ENCODE data around the gene XPO4.
A peak's percentile ranks its signal among the peaks of the same experiment; 100 is the strongest.

Gene XPO4

GRCh38 chr13:20860844-20861243 is 41.7 kb downstream of the XPO4 start:
- Histone ChIP-seq H2BK120ac (ENCODE audit: insufficient read depth, low read length, poor library complexity) (no peak overlapping the region), H3K4ac (ENCODE audit: low read depth, low read length) (no peak overlapping the region), H3K9ac (ENCODE audit: low read length) (no peak overlapping the region), H2BK5ac (ENCODE audit: low read depth, low read length, poor library complexity) (no peak overlapping the region), H4K8ac (ENCODE audit: low read depth, low read length) (no peak overlapping the region), H3K79me1 (ENCODE audit: low read length) (no peaks in the 10 kb centered on the region), H3K18ac (ENCODE audit: low read length) (no peak overlapping the region), H4K91ac (ENCODE audit: low read depth, low read length) (no peak overlapping the region), H3K4me2 (ENCODE audit: low read length) (no peak overlapping the region), H3K79me2 (ENCODE audit: control insufficient read depth, insufficient read depth, low read length, poor library complexity) (no peaks in the 10 kb centered on the region), H3K4me3 (ENCODE audit: low read depth, low read length) (no peak overlapping the region), H3K36me3 (ENCODE audit: control insufficient read depth in 1 of 2, insufficient read depth in 2 of 2, low read length in 2 of 2) (peaks cover 3 to 5% of the 10 kb centered on the region in 2 experiments), H3K23ac (ENCODE audit: low read length) (no peak overlapping the region), H3K9me3 (ENCODE audit: insufficient read depth, low read depth, low read length) (no peaks in the 10 kb centered on the region), H2AK5ac (ENCODE audit: low read length) (no peak overlapping the region), H2AFZ (ENCODE audit: insufficient read depth, low read length, poor library complexity) (no peak overlapping the region), H3K27ac (ENCODE audit: low read depth, low read length) (no peak overlapping the region), H3K14ac (ENCODE audit: low read length) (no peak overlapping the region), H3K4me1 (ENCODE audit: control insufficient read depth in 1 of 2, insufficient read depth in 2 of 2, low read length in 2 of 2) (no peaks in the 10 kb centered on the region), H4K12ac (ENCODE audit: low read depth, low read length) (no peak overlapping the region), H3K27me3 (ENCODE audit: insufficient read depth, low read length) (no peaks in the 10 kb centered on the region), H2BK12ac (ENCODE audit: low read length) (no peak overlapping the region)
- peak in 1 of 2 donors; percentile 37 for DNase-seq

- H3K4me1 ChIP-seq (ENCODE audit: control insufficient read depth in 1 of 2, insufficient read depth in 2 of 2, low read length in 2 of 2) = no peaks in the 10 kb centered on the region
- H3K18ac ChIP-seq (ENCODE audit: low read length) = no peak overlapping the region
- no CpG with 5 or more reads among the region's 5 CpGs for WGBS (ENCODE audit: extremely low coverage, insufficient coverage, insufficient read length)
Measured at GRCh38 chr13:20856650-20857049, 45.9 kb downstream of the XPO4 start.

GRCh38 chr13:20851844-20852402 is 50.6 kb downstream of the XPO4 start:
- H2AK5ac ChIP-seq (ENCODE audit: low read length) = no peak overlapping the region
- H3K9ac ChIP-seq (ENCODE audit: low read length) = no peak overlapping the region
- H3K4me2 ChIP-seq (ENCODE audit: low read length) = no peak overlapping the region
- H2BK12ac ChIP-seq (ENCODE audit: low read length) = no peak overlapping the region
- no peak overlapping the region for H4K91ac ChIP-seq (ENCODE audit: low read depth, low read length)
- H3K4me3 ChIP-seq (ENCODE audit: low read depth, low read length) = no peak overlapping the region
- no peak overlapping the region for H3K4ac ChIP-seq (ENCODE audit: low read depth, low read length)
- H3K36me3 ChIP-seq (ENCODE audit: control insufficient read depth in 1 of 2, insufficient read depth in 2 of 2, low read length in 2 of 2) = peaks cover 2 to 3% of the 10 kb centered on the region in 2 experiments
- H2BK120ac ChIP-seq (ENCODE audit: insufficient read depth, low read length, poor library complexity) = no peak overlapping the region
- no peak overlapping the region for H3K23ac ChIP-seq (ENCODE audit: low read length)
- WGBS (ENCODE audit: extremely low coverage, insufficient coverage, insufficient read length) = no CpG with 5 or more reads among the region's 4 CpGs
- H3K27ac ChIP-seq (ENCODE audit: low read depth, low read length) = no peak overlapping the region
- no peak for DNase-seq
- H3K79me2 ChIP-seq (ENCODE audit: control insufficient read depth, insufficient read depth, low read length, poor library complexity) = no peaks in the 10 kb centered on the region
- H4K8ac ChIP-seq (ENCODE audit: low read depth, low read length) = no peak overlapping the region
- no peak overlapping the region for H2AFZ ChIP-seq (ENCODE audit: insufficient read depth, low read length, poor library complexity)
- H4K12ac ChIP-seq (ENCODE audit: low read depth, low read length) = no peak overlapping the region
- H3K9me3 ChIP-seq (ENCODE audit: insufficient read depth, low read depth, low read length) = no peaks in the 10 kb centered on the region
- H3K79me1 ChIP-seq (ENCODE audit: low read length) = no peaks in the 10 kb centered on the region
- H3K18ac ChIP-seq (ENCODE audit: low read length) = no peak overlapping the region
- peaks cover 0 to 2% of the 10 kb centered on the region in 2 experiments for H3K4me1 ChIP-seq (ENCODE audit: control insufficient read depth in 1 of 2, insufficient read depth in 2 of 2, low read length in 2 of 2)
- no peak overlapping the region for H2BK5ac ChIP-seq (ENCODE audit: low read depth, low read length, poor library complexity)
- no peaks in the 10 kb centered on the region for H3K27me3 ChIP-seq (ENCODE audit: insufficient read depth, low read length)
- no peak overlapping the region for H3K14ac ChIP-seq (ENCODE audit: low read length)

More at GRCh38 chr13:20856650-20857049, 45.9 kb downstream of the XPO4 start:
- peaks cover 2 to 5% of the 10 kb centered on the region in 2 experiments for H3K36me3 ChIP-seq (ENCODE audit: control insufficient read depth in 1 of 2, insufficient read depth in 2 of 2, low read length in 2 of 2)
- no peak overlapping the region for H4K91ac ChIP-seq (ENCODE audit: low read depth, low read length)
- H2BK120ac ChIP-seq (ENCODE audit: insufficient read depth, low read length, poor library complexity) = no peak overlapping the region
- no peaks in the 10 kb centered on the region for H3K9me3 ChIP-seq (ENCODE audit: insufficient read depth, low read depth, low read length)
- H3K14ac ChIP-seq (ENCODE audit: low read length) = no peak overlapping the region
- no peak overlapping the region for H3K4me3 ChIP-seq (ENCODE audit: low read depth, low read length)
- no peak overlapping the region for H4K8ac ChIP-seq (ENCODE audit: low read depth, low read length)
- no peak overlapping the region for H3K4me2 ChIP-seq (ENCODE audit: low read length)
- no peaks in the 10 kb centered on the region for H3K27me3 ChIP-seq (ENCODE audit: insufficient read depth, low read length)
- no peak overlapping the region for H2BK12ac ChIP-seq (ENCODE audit: low read length)
- no peak overlapping the region for H3K4ac ChIP-seq (ENCODE audit: low read depth, low read length)
- no peak for DNase-seq
- H3K79me1 ChIP-seq (ENCODE audit: low read length) = no peaks in the 10 kb centered on the region
- no peak overlapping the region for H4K12ac ChIP-seq (ENCODE audit: low read depth, low read length)
- no peak overlapping the region for H2BK5ac ChIP-seq (ENCODE audit: low read depth, low read length, poor library complexity)
- no peak overlapping the region for H2AK5ac ChIP-seq (ENCODE audit: low read length)
- no peak overlapping the region for H3K23ac ChIP-seq (ENCODE audit: low read length)
- no peak overlapping the region for H2AFZ ChIP-seq (ENCODE audit: insufficient read depth, low read length, poor library complexity)
- no peak overlapping the region for H3K9ac ChIP-seq (ENCODE audit: low read length)
- no peak overlapping the region for H3K27ac ChIP-seq (ENCODE audit: low read depth, low read length)
- H3K79me2 ChIP-seq (ENCODE audit: control insufficient read depth, insufficient read depth, low read length, poor library complexity) = no peaks in the 10 kb centered on the region

- H2AFZ ChIP-seq (ENCODE audit: insufficient read depth, low read length, poor library complexity) = no peak overlapping the region
- H4K8ac ChIP-seq (ENCODE audit: low read depth, low read length) = no peak overlapping the region
- H3K9me3 ChIP-seq (ENCODE audit: insufficient read depth, low read depth, low read length) = no peaks in the 10 kb centered on the region
- no peaks in the 10 kb centered on the region for H3K79me2 ChIP-seq (ENCODE audit: control insufficient read depth, insufficient read depth, low read length, poor library complexity)
- no peak overlapping the region for H3K18ac ChIP-seq (ENCODE audit: low read length)
- WGBS (ENCODE audit: extremely low coverage, insufficient coverage, insufficient read length) = no CpG with 5 or more reads among the region's 1 CpG
- H3K27me3 ChIP-seq (ENCODE audit: insufficient read depth, low read length) = no peaks in the 10 kb centered on the region
- peaks cover 0 to 1% of the 10 kb centered on the region in 2 experiments for H3K36me3 ChIP-seq (ENCODE audit: control insufficient read depth in 1 of 2, insufficient read depth in 2 of 2, low read length in 2 of 2)
- no peak overlapping the region for H3K23ac ChIP-seq (ENCODE audit: low read length)
- H3K9ac ChIP-seq (ENCODE audit: low read length) = no peak overlapping the region
- no peak overlapping the region for H3K27ac ChIP-seq (ENCODE audit: low read depth, low read length)
- H4K91ac ChIP-seq (ENCODE audit: low read depth, low read length) = no peak overlapping the region
- H3K14ac ChIP-seq (ENCODE audit: low read length) = no peak overlapping the region
- H4K12ac ChIP-seq (ENCODE audit: low read depth, low read length) = no peak overlapping the region
- no peak overlapping the region for H3K4ac ChIP-seq (ENCODE audit: low read depth, low read length)
- no peak overlapping the region for H3K4me2 ChIP-seq (ENCODE audit: low read length)
- peaks cover 0 to 2% of the 10 kb centered on the region in 2 experiments for H3K4me1 ChIP-seq (ENCODE audit: control insufficient read depth in 1 of 2, insufficient read depth in 2 of 2, low read length in 2 of 2)
- H2AK5ac ChIP-seq (ENCODE audit: low read length) = no peak overlapping the region
- no peak overlapping the region for H3K4me3 ChIP-seq (ENCODE audit: low read depth, low read length)
- no peak overlapping the region for H2BK5ac ChIP-seq (ENCODE audit: low read depth, low read length, poor library complexity)
- H2BK120ac ChIP-seq (ENCODE audit: insufficient read depth, low read length, poor library complexity) = no peak overlapping the region
- no peak for DNase-seq
- H3K79me1 ChIP-seq (ENCODE audit: low read length) = no peaks in the 10 kb centered on the region
- no peak overlapping the region for H2BK12ac ChIP-seq (ENCODE audit: low read length)
Measured at GRCh38 chr13:20848944-20849343, 53.6 kb downstream of the XPO4 start.

Measured in trophoblast cell (in vitro differentiated cells and primary cell).